ENCODE data around the gene RPP30. TPM values are rescaled to one million over a fixed set of nuclear protein-coding genes. Genes with fewer than 3 reads are reported as not detected.
A peak's percentile ranks its signal among the peaks of the same experiment; 100 is the strongest.
"Not testable (repeated sequence)": the region's sequence is repeated elsewhere in the genome, so short reads cannot be mapped to it uniquely, and the experiment has no call there.

RPP30 gene
- polyA plus RNA-seq, 3 donors, result 24.9 to 42.9 (median 40.3) TPM

- H2AFZ ChIP-seq (ENCODE audit: insufficient read depth, low read depth, low read length, poor library complexity, severe bottlenecking), result no peak overlapping the region
Measured at GRCh38 chr10:90893190-90893589, 21.4 kb downstream of the RPP30 start.

GRCh38 chr10:90896916-90897315 lies 25.1 kb downstream of the RPP30 start:
- no CpG with 5 or more reads among the region's 2 CpGs for WGBS (ENCODE audit: insufficient coverage)
- H3K4me1 Mint-ChIP-seq; H4K20me1 ChIP-seq (ENCODE audit: insufficient read depth, low read length); intact Hi-C loops (cut with micrococcal nuclease); H3K9me3 ChIP-seq (replicated peaks in 1 of 2; ENCODE audit: control insufficient read depth in 1 of 2, insufficient read depth in 1 of 2, low read length in 2 of 2); H3K9me3 Mint-ChIP-seq; H2AFZ ChIP-seq (ENCODE audit: insufficient read depth, low read depth, low read length, poor library complexity, severe bottlenecking); H3K4me1 ChIP-seq (ENCODE audit: control insufficient read depth in 1 of 2, insufficient read depth in 2 of 2, low read length in 2 of 2); H3K27ac ChIP-seq (ENCODE audit: low read depth in 1 of 2, low read length in 2 of 2); H3K79me2 ChIP-seq (ENCODE audit: insufficient read depth, low read length); H3K4me3 Mint-ChIP-seq; H3K9ac ChIP-seq (ENCODE audit: insufficient read depth, low read length, poor library complexity, severe bottlenecking); H3K4me3 ChIP-seq (replicated peaks in 1 of 3; ENCODE audit: low read depth in 2 of 3, low read length in 3 of 3); H3K27me3 ChIP-seq (ENCODE audit: control insufficient read depth in 2 of 2, insufficient read depth in 2 of 2, low read length in 2 of 2); H3K27me3 Mint-ChIP-seq (ENCODE audit: low read depth in 3 of 3); DNase-seq; H3K4me2 ChIP-seq (replicated peaks; ENCODE audit: extremely low read depth, low read length, poor library complexity, severe bottlenecking): not testable (repeated sequence)
- Mint-ChIP-seq H3K36me3 (peaks cover 63 to 74% of the 10 kb centered on the region in 2 donors), H3K27ac (peak overlapping the region in 1 of 7 donors; percentile 70)
- H3K36me3 ChIP-seq (replicated peaks in 1 of 2; ENCODE audit: control insufficient read depth in 1 of 2, insufficient read depth in 2 of 2, low read length in 2 of 2), result peaks cover 59 to 90% of the 10 kb centered on the region in 2 donors

More at GRCh38 chr10:90893190-90893589, 21.4 kb downstream of the RPP30 start:
- no peak overlapping the region for H3K9ac ChIP-seq (ENCODE audit: insufficient read depth, low read length, poor library complexity, severe bottlenecking)
- H3K27ac ChIP-seq (ENCODE audit: low read depth in 1 of 2, low read length in 2 of 2), result no peak overlapping the region
- no peaks in the 10 kb centered on the region for H3K9me3 ChIP-seq (replicated peaks in 1 of 2; ENCODE audit: control insufficient read depth in 1 of 2, insufficient read depth in 1 of 2, low read length in 2 of 2)
- 100% methylated on average over 3 of the region's 3 CpGs for WGBS (ENCODE audit: insufficient coverage)
- intact Hi-C loops (cut with micrococcal nuclease), result no loop called here
- H3K27me3 Mint-ChIP-seq (ENCODE audit: low read depth in 3 of 3), result no peaks in the 10 kb centered on the region
- peak overlapping the region in 1 of 7 donors; percentile 37 for H3K27ac Mint-ChIP-seq
- no peaks in the 10 kb centered on the region for H3K27me3 ChIP-seq (ENCODE audit: control insufficient read depth in 2 of 2, insufficient read depth in 2 of 2, low read length in 2 of 2)
- no peaks in the 10 kb centered on the region for H3K4me1 ChIP-seq (ENCODE audit: control insufficient read depth in 1 of 2, insufficient read depth in 2 of 2, low read length in 2 of 2)
- H3K9me3 Mint-ChIP-seq, result no peaks in the 10 kb centered on the region
- H3K4me3 Mint-ChIP-seq, result no peak overlapping the region
- peaks cover 69 to 86% of the 10 kb centered on the region in 2 donors for H3K36me3 Mint-ChIP-seq
- no peak for DNase-seq
- peaks cover 5% of the 10 kb centered on the region for H3K4me1 Mint-ChIP-seq
- no peak for TF ChIP-seq CTCF (IDR thresholded peaks at IDR 0.05)
- peaks cover 72 to 93% of the 10 kb centered on the region in 2 donors for H3K36me3 ChIP-seq (replicated peaks in 1 of 2; ENCODE audit: control insufficient read depth in 1 of 2, insufficient read depth in 2 of 2, low read length in 2 of 2)
- H4K20me1 ChIP-seq (ENCODE audit: insufficient read depth, low read length), result no peaks in the 10 kb centered on the region
- no peaks in the 10 kb centered on the region for H3K79me2 ChIP-seq (ENCODE audit: insufficient read depth, low read length)
- H3K4me2 ChIP-seq (replicated peaks; ENCODE audit: extremely low read depth, low read length, poor library complexity, severe bottlenecking), result no peak overlapping the region
- no peak overlapping the region for H3K4me3 ChIP-seq (replicated peaks in 1 of 3; ENCODE audit: low read depth in 2 of 3, low read length in 3 of 3)

Measured in CD14-positive monocyte (primary cell).